ENCODE results near the gene KCNA3. TPM values are rescaled to one million over a fixed set of nuclear protein-coding genes. Genes with fewer than 3 reads are reported as not detected.

KCNA3 gene
- total RNA-seq (100 to 1,000 TPM; 124 TPM), polyA plus RNA-seq (10 to 100 TPM; 88.7 to 96.3 TPM)

DNA sequence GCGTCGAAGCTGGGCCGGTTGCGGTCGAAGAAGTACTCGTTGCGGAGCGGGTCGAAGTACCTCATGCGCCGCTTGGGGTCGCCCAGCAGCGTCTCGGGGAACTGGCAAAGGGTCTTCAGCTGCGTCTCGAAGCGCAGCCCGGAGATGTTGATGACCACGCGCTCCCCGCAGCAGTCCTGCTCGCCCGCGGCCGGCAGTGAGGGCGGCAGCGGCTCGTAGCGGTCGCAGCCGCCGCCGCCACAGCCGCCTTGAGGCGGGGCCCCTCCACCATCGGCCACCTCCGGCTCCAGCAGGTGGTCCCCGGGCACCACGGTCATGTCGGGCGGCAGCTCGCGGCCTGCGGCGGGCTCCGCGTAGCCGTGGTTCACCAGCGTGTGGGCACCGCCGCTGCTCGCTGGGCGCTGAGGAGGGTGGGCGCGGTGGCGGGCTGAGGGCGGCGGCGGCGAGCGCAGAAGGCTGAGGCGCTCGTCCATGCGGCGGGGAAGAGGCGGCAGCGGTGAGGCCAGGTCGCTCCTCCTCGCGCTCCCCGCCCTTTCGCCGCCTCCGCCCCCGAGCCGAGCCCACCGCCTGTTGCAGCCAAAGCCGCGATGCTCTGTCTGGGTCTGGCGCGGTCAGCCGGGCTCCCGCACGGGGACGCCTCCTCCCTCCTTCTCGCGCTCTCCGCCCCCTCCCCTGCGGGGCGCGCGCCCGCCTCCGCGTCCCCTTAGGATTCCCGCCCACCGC lies at the start of gene KCNA3:
Gene KCNA3 (minus strand): TSS at position 604 of the 723 bp plus-strand sequence. CDS start 131 bp downstream, at position 473.
- no peaks in the 10 kb centered on the region for H3K27me3 Mint-ChIP-seq

DNA sequence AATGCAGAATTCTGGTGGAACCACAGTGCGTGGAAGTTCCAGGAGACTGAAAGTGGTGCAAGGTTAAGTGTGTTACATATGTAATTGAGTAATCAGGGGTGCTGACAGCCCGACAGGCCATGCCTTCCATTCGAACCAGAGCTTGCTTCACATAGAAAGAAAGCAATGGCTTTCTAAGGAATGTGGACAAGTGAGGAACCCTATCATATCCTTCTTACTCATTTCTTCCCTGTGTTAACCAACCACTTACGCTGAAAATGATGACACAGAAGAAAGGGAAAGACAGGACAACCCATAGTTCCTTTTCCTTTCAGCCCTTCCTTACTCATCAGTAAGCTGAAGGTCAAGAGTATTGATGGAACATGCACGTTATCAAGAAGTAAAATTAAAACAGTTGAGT lies 48.1 kb upstream of the KCNA3 start:
- intact Hi-C loops (cut with micrococcal nuclease), result loop anchor here (5.0 kb wide), 1 partner anchor 51 kb away; the partner anchor contains the start of gene KCNA3
- ChIA-PET CTCF (ENCODE audit: partially characterized antibody) (no interaction called here), POLR2A (ENCODE audit: partially characterized antibody) (no interaction called here)
- Histone ChIP-seq H3K27me3 (ENCODE audit: insufficient read depth, low read length) (no peaks in the 10 kb centered on the region), H3K4me3 (ENCODE audit: low read length in 2 of 2) (no peak overlapping the region), H3K4me1 (ENCODE audit: insufficient read depth, low read length) (peaks cover 19% of the 10 kb centered on the region), H3K27ac (ENCODE audit: low read depth, low read length) (no peak overlapping the region), H3K36me3 (ENCODE audit: insufficient read depth, low read length) (no peaks in the 10 kb centered on the region), H3K9me3 (ENCODE audit: control insufficient read depth in 1 of 2, low read length in 2 of 2) (no peaks in the 10 kb centered on the region)
- H3K27me3 Mint-ChIP-seq, result no peaks in the 10 kb centered on the region
- no peak for DNase-seq
- H3K4me1 Mint-ChIP-seq, result peaks cover 19 to 26% (median 22%) of the 10 kb centered on the region in 4 donors
- H3K36me3 Mint-ChIP-seq, result no peaks in the 10 kb centered on the region
- H3K27ac Mint-ChIP-seq, result no peak overlapping the region
- H3K4me3 Mint-ChIP-seq, result no peak overlapping the region
- no peaks in the 10 kb centered on the region for H3K9me3 Mint-ChIP-seq

More for the DNA sequence above, at the start of gene KCNA3:
- H3K27ac ChIP-seq (ENCODE audit: low read depth, low read length), result peak within 1 kb of the TSS; percentile 91
- peak; percentile 67 to 79 (median 69) for DNase-seq
- peaks cover 38% of the 10 kb centered on the region for H3K4me1 ChIP-seq (ENCODE audit: insufficient read depth, low read length)
- Mint-ChIP-seq H3K36me3 (peaks cover 36 to 40% of the 10 kb centered on the region in 2 donors), H3K4me1 (peaks cover 28 to 79% (median 38%) of the 10 kb centered on the region in 4 donors), H3K9me3 (peaks cover 0 to 9% (median 3%) of the 10 kb centered on the region in 8 donors), H3K27ac (peak within 1 kb of the TSS; percentile 76 to 100 (median 99)), H3K4me3 (peak within 1 kb of the TSS; percentile 84 to 100 (median 100))
- POLR2A ChIA-PET (ENCODE audit: partially characterized antibody), result interaction anchor here (0.8 to 17.9 kb wide), 21 partner anchors 9 to 541 kb away, joined by 3 to 993 read pairs (median 7); partner anchors contain the start of genes CD53, LRIF1 and RBM15
- H3K4me3 ChIP-seq (ENCODE audit: low read length in 2 of 2), result peak within 1 kb of the TSS; percentile 73 to 78
- H3K27me3 ChIP-seq (ENCODE audit: insufficient read depth, low read length), result no peaks in the 10 kb centered on the region
- intact Hi-C loops (cut with micrococcal nuclease), result loop anchor here (1.0 to 10.0 kb wide), 4 partner anchors 12 to 337 kb away; partner anchors contain the start of genes LRIF1 and RBM15
- no peaks in the 10 kb centered on the region for H3K9me3 ChIP-seq (ENCODE audit: control insufficient read depth in 1 of 2, low read length in 2 of 2)
- no peaks in the 10 kb centered on the region for H3K36me3 ChIP-seq (ENCODE audit: insufficient read depth, low read length)
- CTCF ChIA-PET (ENCODE audit: partially characterized antibody), result interaction anchor here (0.8 to 13.8 kb wide), 14 partner anchors 9 to 113 kb away, joined by 3 to 179 read pairs (median 8); no protein-coding TSS in a partner anchor

DNA sequence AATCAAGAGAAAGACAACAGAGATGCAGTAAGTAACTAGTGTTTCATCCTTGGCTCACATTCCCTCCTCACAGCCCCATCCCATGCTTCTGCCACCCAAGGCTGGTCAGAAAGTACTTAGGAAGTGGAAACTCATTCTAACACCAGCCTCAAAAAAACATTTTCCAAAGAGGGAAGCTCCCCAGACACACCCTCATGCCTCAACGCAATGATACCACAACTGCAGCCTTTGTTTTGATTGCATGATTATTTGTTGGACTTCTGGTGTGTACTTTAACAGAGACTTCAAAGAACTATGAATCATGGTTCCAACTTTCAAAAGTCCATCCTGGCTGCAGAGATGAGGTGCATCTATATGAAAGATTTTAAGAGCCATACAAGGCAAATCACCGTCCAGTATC lies 45.2 kb upstream of the KCNA3 start:
- H3K36me3 ChIP-seq (ENCODE audit: insufficient read depth, low read length), result no peaks in the 10 kb centered on the region
- H3K4me3 ChIP-seq (ENCODE audit: low read length in 2 of 2), result no peak overlapping the region
- no peaks in the 10 kb centered on the region for H3K4me1 Mint-ChIP-seq
- no peak for DNase-seq
- CTCF ChIA-PET (ENCODE audit: partially characterized antibody), result no interaction called here
- intact Hi-C loops (cut with micrococcal nuclease), result loop anchor here (5.0 kb wide), 1 partner anchor 48 kb away; the partner anchor contains the start of gene KCNA3
- H3K4me1 ChIP-seq (ENCODE audit: insufficient read depth, low read length), result no peaks in the 10 kb centered on the region
- POLR2A ChIA-PET (ENCODE audit: partially characterized antibody), result no interaction called here
- no peaks in the 10 kb centered on the region for H3K9me3 ChIP-seq (ENCODE audit: control insufficient read depth in 1 of 2, low read length in 2 of 2)
- no peak overlapping the region for H3K27ac Mint-ChIP-seq
- H3K27ac ChIP-seq (ENCODE audit: low read depth, low read length), result no peak overlapping the region
- H3K36me3 Mint-ChIP-seq, result no peaks in the 10 kb centered on the region
- no peak overlapping the region for H3K4me3 Mint-ChIP-seq
- H3K9me3 Mint-ChIP-seq, result no peaks in the 10 kb centered on the region
- H3K27me3 ChIP-seq (ENCODE audit: insufficient read depth, low read length), result no peaks in the 10 kb centered on the region
- H3K27me3 Mint-ChIP-seq, result no peaks in the 10 kb centered on the region

- Mint-ChIP-seq H3K9me3 (no peaks in the 10 kb centered on the region), H3K36me3 (no peaks in the 10 kb centered on the region), H3K4me1 (no peaks in the 10 kb centered on the region), H3K27me3 (no peaks in the 10 kb centered on the region), H3K4me3 (no peak overlapping the region), H3K27ac (no peak overlapping the region)
- intact Hi-C loops (cut with micrococcal nuclease), result no loop called here
- H3K9me3 ChIP-seq (ENCODE audit: control insufficient read depth in 1 of 2, low read length in 2 of 2), result no peaks in the 10 kb centered on the region
- no peak for DNase-seq
- no peaks in the 10 kb centered on the region for H3K27me3 ChIP-seq (ENCODE audit: insufficient read depth, low read length)
- H3K4me3 ChIP-seq (ENCODE audit: low read length in 2 of 2), result no peak overlapping the region
- no peaks in the 10 kb centered on the region for H3K36me3 ChIP-seq (ENCODE audit: insufficient read depth, low read length)
- ChIA-PET CTCF (ENCODE audit: partially characterized antibody) (no interaction called here), POLR2A (ENCODE audit: partially characterized antibody) (no interaction called here)
- no peaks in the 10 kb centered on the region for H3K4me1 ChIP-seq (ENCODE audit: insufficient read depth, low read length)
- no peak overlapping the region for H3K27ac ChIP-seq (ENCODE audit: low read depth, low read length)
Observed at GRCh38 chr1:110718452-110718851, 43.7 kb upstream of the KCNA3 start.

DNA sequence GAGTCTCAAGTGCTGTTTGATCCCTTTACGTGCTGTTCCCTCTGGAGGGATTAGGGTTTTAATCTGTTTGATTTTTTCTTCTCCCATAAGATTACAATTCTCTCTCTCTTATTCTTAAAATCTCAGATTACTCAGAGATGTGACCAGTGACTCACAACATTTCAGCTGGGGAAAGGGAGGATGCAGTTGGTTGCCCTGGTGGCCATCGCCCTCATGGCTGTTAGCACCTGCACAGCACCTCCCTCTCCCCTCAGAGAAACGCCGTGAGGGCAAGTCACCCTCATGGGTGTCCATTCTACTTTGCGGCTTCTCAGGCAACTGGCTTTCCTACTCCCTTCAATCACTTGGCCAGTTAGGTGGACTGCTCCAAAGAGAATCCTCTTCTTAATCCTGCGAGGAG lies 42.4 kb upstream of the KCNA3 start:
- Histone ChIP-seq H3K4me3 (ENCODE audit: low read length in 2 of 2) (no peak overlapping the region), H3K9me3 (ENCODE audit: control insufficient read depth in 1 of 2, low read length in 2 of 2) (no peaks in the 10 kb centered on the region), H3K27ac (ENCODE audit: low read depth, low read length) (no peak overlapping the region), H3K4me1 (ENCODE audit: insufficient read depth, low read length) (peaks cover 2% of the 10 kb centered on the region), H3K36me3 (ENCODE audit: insufficient read depth, low read length) (no peaks in the 10 kb centered on the region), H3K27me3 (ENCODE audit: insufficient read depth, low read length) (no peaks in the 10 kb centered on the region)
- Mint-ChIP-seq H3K9me3 (no peaks in the 10 kb centered on the region), H3K4me3 (no peak overlapping the region), H3K27ac (no peak overlapping the region), H3K4me1 (peaks cover 0 to 10% (median 3%) of the 10 kb centered on the region in 4 donors), H3K27me3 (no peaks in the 10 kb centered on the region), H3K36me3 (no peaks in the 10 kb centered on the region)
- intact Hi-C loops (cut with micrococcal nuclease), result no loop called here
- POLR2A ChIA-PET (ENCODE audit: partially characterized antibody), result no interaction called here
- CTCF ChIA-PET (ENCODE audit: partially characterized antibody), result interaction anchor here (1.2 to 1.4 kb wide), 2 partner anchors 42 to 97 kb away, joined by 3 to 4 read pairs; no protein-coding TSS in a partner anchor
- DNase-seq, result no peak

- H3K36me3 Mint-ChIP-seq, result no peaks in the 10 kb centered on the region
- H3K4me1 ChIP-seq (ENCODE audit: insufficient read depth, low read length), result peaks cover 10% of the 10 kb centered on the region
- ChIA-PET CTCF (ENCODE audit: partially characterized antibody) (interaction anchor here (0.8 to 0.9 kb wide), 2 partner anchors 31 to 95 kb away, joined by 3 read pairs; no protein-coding TSS in a partner anchor), POLR2A (ENCODE audit: partially characterized antibody) (interaction anchor here (1.7 kb wide), 1 partner anchor 39 kb away, joined by 5 read pairs; the partner anchor contains the start of gene KCNA3)
- intact Hi-C loops (cut with micrococcal nuclease), result no loop called here
- peaks cover 9 to 22% (median 13%) of the 10 kb centered on the region in 4 donors for H3K4me1 Mint-ChIP-seq
- no peak overlapping the region for H3K4me3 Mint-ChIP-seq
- no peaks in the 10 kb centered on the region for H3K27me3 Mint-ChIP-seq
- DNase-seq, result no peak
- H3K36me3 ChIP-seq (ENCODE audit: insufficient read depth, low read length), result no peaks in the 10 kb centered on the region
- H3K27me3 ChIP-seq (ENCODE audit: insufficient read depth, low read length), result no peaks in the 10 kb centered on the region
- H3K9me3 Mint-ChIP-seq, result no peaks in the 10 kb centered on the region
- H3K9me3 ChIP-seq (ENCODE audit: control insufficient read depth in 1 of 2, low read length in 2 of 2), result no peaks in the 10 kb centered on the region
- no peak overlapping the region for H3K27ac Mint-ChIP-seq
- H3K27ac ChIP-seq (ENCODE audit: low read depth, low read length), result no peak overlapping the region
- no peak overlapping the region for H3K4me3 ChIP-seq (ENCODE audit: low read length in 2 of 2)
Observed at GRCh38 chr1:110714374-110714995, 39.7 kb upstream of the KCNA3 start.

- Histone ChIP-seq H3K27ac (ENCODE audit: low read depth, low read length) (no peak overlapping the region), H3K27me3 (ENCODE audit: insufficient read depth, low read length) (no peaks in the 10 kb centered on the region), H3K4me1 (ENCODE audit: insufficient read depth, low read length) (peaks cover 10% of the 10 kb centered on the region), H3K9me3 (ENCODE audit: control insufficient read depth in 1 of 2, low read length in 2 of 2) (no peaks in the 10 kb centered on the region), H3K36me3 (ENCODE audit: insufficient read depth, low read length) (no peaks in the 10 kb centered on the region), H3K4me3 (ENCODE audit: low read length in 2 of 2) (no peak overlapping the region)
- CTCF ChIA-PET (ENCODE audit: partially characterized antibody), result no interaction called here
- no peaks in the 10 kb centered on the region for H3K36me3 Mint-ChIP-seq
- no peaks in the 10 kb centered on the region for H3K9me3 Mint-ChIP-seq
- DNase-seq, result no peak
- POLR2A ChIA-PET (ENCODE audit: partially characterized antibody), result no interaction called here
- H3K27me3 Mint-ChIP-seq, result no peaks in the 10 kb centered on the region
- intact Hi-C loops (cut with micrococcal nuclease), result no loop called here
- H3K4me1 Mint-ChIP-seq, result peaks cover 9 to 22% (median 13%) of the 10 kb centered on the region in 4 donors
- peak overlapping the region in 1 of 8 donors; percentile 47 for H3K4me3 Mint-ChIP-seq
- peak overlapping the region in 1 of 7 donors; percentile 45 for H3K27ac Mint-ChIP-seq
Observed at GRCh38 chr1:110713221-110713620, 38.5 kb upstream of the KCNA3 start.

Data from CD4-positive, alpha-beta memory T cell (primary cell).